ENCODE data around the gene PRKAG1.

GRCh38 chr12:49019120-49019430 is 499 bp upstream of the PRKAG1 start:
- no peak for TF ChIP-seq POLR2A (IDR thresholded peaks at IDR 0.05)
- no peak for TF ChIP-seq CTCF (IDR thresholded peaks at IDR 0.05)
- no peak for TF ChIP-seq POLR2AphosphoS5 (IDR thresholded peaks at IDR 0.05)
